ENCODE measurements around the gene GLCE.
"Not testable (repeated sequence)": the region's sequence is repeated elsewhere in the genome, so short reads cannot be mapped to it uniquely, and the experiment has no call there.

GLCE gene

DNA sequence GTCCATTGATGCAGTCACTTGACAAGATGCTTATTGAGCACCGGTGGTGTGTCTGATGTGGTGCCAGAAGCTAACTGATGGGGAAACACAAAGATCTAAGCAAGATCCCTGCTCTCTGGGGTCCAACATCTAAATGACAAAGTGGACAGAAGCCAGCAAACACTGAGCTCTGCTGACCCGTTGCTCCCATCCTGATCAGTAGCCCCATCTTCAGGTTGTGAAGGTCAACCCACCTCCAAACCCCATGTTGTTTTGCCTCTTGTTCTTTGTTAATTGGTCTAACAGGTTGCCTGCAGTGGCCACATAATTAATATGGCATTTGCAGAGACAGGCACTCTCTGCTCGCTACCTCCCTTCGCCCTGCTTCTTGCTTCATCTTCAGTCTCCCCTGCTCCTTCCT lies 21.5 kb upstream of the GLCE start:
- no peak for DNase-seq

DNA sequence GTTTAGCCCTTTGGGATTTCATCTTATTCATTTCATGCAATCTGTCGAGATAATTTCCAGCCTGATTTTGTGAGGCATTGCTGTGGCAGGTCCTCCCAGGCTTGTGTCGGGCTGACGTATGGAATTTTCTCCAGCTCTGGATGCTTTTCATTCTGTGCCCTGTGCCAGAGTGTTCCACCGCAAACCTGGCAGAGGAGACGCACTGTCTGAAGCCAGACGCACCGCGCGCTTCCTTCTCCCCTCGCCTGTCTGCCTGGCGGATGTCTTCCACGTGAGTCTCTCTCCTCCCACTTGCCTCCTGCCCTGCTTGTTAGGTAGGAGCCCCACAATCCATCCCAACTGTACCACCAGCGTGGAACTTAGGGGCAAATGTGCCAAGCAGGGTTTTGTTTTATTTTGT lies 20.1 kb upstream of the GLCE start:
- DNase-seq, result no peak

DNA sequence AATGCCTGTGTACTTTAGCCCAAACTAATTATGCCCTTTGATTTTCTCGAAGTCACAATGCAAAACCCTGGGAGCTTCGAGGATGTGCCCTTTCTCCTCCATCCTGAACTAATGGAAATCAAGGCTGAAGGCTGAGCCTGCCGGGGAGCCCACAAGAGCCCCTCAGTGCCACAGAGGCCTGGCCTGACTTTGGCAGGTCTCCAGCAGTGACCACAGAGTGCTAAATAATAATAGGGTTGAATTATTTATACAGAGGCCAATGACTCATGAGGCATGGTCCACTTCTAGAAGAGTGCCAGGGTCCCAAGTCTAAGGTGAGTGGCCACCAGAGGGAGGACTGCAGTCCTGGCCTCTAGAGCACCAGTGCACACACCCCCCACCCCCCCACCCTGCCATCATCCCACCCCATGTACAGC lies 19.1 kb upstream of the GLCE start:
- no peak for DNase-seq

DNA sequence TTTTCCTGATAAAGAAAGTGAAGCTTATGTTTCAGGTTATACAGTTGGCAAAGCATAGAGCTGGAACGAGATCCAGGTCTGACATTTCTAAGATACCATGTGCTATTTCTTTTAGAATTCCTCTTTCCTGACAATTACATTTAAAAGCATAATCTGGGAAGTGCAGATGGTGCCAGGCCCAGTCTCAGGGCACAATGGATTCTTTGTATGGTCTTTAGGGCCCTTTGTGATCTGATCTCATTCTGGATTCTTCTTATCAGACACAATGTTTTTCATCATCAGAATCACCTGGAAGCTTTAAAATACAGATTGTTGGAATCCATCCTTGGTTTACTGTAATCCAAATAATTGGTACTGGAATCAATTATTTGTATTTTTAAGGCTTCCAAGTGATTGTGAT lies 18.6 kb upstream of the GLCE start:
- DNase-seq, result no peak

DNA sequence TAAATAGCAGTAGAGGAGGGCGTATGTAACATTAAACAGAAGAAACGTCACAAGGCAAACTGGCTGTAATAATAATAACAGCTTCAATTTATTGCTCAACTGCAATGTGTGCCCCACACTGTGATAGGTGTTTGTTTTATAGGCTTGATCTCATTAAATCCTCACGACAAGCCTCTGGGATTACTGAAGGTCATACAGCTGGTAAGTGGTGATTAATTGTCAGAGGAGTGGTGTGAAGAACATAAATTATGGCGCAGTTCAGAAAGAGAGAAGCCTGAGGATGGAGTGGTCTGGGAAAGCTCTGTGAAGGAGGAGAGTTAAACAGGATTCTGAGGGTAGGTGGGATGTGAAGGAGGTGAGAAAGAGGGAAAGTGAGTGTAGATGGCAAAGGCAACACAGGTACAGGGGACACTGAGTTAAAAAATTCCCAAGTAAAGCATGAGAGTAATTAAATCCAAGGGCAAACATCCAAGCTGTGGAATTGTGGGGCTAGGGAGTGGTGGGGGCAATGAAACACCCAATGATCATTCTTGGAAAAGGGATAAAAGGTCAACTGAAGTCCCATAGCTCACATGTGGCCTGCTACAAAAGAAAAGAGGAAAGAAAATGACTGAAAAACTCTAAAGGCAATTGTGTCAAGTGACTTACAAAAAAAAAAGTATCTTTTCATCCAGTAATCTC lies 16.5 kb upstream of the GLCE start:
- DNase-seq, result no peak

DNA sequence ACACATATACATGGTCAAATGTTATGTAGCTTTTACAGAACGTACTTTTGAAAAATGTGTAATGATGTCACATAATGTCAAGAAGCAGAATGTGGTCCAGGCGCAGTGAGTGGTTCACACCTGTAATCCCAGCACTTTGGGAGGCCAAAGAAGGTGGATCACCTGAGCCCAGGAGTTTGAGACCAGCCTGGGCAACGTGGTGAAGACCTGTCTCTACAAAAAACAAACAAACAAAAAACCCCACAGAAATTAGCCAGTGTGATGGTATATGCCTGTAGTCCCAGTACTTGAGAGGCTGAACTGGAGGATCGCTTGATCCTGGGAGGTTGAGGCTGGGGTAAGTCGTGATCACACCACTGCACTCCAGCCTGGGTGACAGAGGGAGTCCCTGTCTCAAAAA lies 15.9 kb upstream of the GLCE start:
- no peak for DNase-seq

DNA sequence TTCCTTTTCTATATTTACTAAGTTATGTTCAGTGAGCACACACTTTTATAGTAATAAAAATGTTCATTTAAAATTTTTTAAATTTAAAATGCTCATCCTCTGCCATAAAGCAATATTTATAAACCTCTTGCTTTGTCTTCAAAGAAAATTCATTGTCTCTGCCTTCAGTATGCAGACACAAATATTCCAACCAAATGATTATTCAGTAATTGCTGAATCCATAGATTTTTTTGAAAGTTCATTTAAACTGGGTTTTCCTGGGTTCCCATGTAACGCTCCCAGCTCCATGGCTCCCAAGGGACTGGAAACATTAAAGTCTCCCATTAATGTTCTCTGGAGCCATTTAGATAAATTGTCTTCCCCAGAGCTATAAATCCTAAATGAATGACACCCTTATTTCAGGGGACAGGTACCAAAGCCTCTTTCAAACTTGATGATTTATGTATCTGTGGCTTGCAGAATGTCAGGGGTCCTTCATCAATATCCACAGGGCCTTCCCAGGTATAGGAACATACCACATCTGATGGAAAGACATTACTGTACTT lies 15.2 kb upstream of the GLCE start:
- no peak for DNase-seq

DNA sequence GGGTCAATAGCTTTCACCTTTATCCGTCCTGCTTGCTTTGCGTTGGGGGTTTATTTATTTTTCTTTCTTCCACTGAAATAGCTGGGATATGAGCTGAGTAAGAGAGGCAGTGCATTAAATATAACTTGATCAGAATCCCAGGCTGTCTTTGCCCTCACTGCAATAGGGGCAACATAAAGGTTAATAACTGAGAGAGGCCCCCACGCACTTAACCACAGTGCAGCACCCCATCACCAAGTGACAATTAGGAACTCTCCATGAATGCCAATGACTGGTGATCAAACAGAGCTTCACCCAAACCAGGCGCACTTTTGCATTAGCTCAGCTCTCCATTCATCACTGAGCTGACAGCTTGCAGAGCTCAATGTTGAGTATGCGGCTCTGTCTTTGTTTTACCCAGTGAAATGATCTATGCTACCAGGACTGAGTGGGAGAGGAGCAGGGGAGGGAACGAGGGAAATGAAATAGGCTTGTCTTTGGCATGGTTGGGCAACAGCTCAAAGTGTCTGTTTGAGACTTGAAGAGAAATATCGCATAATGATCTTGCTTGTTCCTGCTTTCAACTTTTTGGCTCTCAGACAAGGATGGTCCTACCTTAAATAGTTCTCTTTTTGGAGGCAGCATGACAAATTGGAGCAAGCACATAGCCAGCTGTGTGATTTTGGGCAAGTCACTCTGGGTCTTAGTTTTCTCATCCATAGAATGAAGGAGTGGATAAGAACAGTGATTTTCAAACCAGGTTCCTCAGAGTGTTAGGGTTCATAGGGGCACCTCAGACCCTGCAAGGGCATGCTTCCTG lies 14.5 kb upstream of the GLCE start:
- no peak for DNase-seq

DNA sequence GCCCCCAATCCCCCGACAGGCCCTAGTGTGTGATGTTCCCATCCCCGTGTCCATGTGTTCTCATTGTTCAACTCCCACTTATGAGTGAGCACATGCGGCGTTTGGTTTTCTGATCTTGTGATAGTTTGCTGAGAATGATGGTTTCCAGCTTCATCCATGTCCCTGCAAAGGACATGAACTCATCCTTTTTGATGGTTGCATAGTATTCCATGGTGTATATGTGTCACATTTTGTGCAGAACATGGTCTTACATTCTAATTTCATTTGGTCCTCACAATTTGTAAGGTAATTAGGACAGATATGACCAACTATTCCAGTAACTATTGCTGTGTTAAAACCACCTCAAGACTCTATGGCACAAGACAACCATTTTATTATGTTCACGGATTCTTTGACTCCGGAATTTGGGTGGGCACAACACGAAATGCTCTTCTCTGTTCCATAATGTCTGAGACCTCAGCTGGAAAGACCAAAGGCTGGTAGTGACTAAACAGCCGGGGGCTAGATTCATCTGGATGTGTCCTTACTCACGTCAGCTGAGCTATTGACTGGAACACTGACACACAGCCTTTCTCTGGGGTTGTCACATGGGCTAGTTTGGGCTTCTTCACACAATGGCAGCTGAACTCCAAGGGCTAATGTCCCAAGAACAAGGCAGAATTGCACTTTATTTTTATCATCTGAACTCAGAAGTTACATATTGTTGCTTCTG lies 13.6 kb upstream of the GLCE start:
- no peak for DNase-seq

DNA sequence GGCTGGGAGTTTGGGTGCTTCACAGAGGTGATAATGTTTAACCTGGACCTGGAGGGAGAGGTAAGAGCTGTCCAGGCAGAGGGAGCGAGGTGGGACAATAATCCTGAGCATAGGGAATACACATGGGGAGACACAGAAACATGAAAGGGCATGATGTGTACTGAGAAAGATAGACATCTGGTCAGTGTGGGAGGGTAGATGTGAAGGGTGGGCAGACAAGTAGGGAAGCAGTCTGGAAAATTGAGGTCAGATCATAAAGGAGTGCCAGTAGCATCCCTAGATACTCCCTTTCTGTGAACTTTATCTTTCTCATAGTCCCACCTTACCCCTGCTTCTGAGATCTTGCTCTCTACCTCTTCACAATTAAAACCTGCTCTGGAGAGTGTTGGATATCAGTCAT lies 12.0 kb upstream of the GLCE start:
- no peak for DNase-seq

DNA sequence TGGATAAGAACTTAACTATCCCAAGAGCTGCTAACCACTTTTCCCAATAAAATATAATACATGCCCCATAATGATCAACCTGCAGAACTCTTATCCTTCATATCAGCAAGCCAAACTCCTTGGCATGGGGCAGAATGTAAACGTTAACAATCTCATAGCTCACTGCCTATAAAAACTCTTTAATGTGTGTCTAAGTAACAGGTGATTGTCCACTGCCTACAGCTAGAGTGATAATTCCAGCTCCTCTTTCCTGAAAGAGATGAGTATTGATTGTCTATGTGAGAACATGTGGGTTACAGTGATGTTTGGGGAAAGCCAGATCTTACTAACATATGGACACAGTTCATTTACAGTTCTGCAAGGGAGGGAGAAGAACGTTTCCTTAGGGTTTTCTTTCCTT lies 11.3 kb upstream of the GLCE start:
- DNase-seq, result no peak

DNA sequence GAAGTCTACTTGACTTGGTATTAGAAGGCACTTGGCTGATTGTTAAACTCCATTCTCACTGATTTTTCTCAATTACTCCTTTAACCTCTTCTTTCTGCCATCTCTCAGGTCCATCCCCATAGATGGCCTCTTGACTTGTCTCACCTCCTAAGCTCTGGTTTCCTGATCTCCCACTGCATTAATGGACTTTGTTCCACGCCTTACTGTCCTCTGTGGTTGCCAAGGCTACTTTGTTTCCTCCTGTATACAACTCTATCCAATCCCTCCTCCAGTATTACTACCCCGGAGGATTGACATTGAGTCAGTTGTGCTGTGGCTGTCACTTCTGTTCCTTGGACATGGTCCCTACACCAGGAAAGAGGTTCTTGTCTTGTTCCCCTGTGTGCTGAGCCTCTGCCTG lies 10.6 kb upstream of the GLCE start:
- DNase-seq, result no peak

DNA sequence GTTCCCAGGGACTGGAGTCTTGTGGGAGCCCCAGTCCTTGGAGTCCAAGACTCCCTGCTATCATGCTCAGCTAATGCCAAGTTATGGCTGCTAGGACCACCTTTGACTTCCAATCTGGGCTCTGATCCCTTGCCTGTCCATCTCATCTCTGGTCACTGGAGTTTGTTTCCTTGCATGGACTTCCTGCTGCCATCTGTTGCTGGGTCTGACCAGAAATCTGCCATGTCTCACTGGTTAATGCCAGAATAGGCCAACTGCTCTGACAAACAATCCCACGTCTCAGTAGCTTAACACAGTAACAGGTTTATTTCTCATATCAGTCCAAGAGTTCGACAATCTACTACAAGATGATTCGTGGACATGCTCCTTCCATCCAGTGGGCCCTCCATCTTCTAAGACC lies 10.1 kb upstream of the GLCE start:
- no peak for DNase-seq

DNA sequence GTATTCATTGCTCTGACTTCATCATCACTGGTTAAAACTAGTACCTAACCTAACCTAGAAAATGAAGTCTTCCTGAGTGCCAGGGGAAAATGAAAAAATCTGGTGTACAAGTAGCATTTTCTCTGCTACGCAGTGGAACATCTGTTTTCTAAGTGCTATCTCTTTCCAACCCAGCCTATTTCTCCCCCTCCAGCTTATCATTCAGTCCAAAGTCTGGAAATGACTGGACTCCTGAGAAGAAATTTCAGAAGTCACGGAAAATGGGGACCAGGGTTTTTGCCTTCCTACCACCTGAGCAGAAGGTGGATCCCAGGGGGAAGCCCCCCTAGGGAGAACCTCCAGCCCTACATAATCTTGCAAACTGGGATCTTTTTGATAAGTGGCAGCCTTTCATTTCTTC lies 9.6 kb upstream of the GLCE start:
- DNase-seq, result no peak

DNA sequence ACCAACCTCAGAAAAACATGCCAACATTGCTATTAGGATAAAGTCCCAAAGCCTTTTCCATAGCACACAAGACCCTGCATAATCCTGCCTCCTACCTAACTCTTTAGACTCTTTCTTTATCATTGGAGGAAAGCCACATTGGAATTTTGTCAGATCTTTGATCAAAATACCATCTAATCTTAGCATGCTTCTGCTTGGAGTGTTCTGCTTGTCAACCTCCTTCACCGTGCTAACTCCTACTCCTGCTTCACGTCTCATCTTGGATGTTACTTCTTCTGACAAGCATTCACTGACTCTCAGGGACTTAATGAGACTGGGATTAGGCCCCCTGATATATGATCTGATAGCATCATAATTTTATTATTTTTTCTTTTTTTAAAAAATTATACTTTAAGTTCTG lies 7.4 kb upstream of the GLCE start:
- DNase-seq, result no peak

DNA sequence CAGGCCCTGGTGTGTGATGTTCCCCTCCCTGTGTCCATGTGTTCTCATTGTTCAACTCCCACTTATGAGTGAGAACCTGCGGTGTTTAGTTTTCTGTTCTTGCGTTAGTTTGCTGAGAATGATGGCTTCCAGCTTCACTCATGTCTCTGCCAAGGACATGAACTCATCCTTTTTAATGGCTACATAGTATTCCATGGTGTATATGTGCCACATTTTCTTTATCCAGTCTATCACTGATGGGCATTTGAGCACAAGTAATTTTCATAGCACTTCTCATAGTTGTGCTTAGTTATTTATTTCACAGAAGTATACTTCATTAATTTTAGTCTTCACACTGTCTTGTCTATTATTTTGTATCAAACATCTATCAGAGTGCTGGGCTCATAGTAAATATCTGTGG lies 6.8 kb upstream of the GLCE start:
- not testable (repeated sequence) for DNase-seq

DNA sequence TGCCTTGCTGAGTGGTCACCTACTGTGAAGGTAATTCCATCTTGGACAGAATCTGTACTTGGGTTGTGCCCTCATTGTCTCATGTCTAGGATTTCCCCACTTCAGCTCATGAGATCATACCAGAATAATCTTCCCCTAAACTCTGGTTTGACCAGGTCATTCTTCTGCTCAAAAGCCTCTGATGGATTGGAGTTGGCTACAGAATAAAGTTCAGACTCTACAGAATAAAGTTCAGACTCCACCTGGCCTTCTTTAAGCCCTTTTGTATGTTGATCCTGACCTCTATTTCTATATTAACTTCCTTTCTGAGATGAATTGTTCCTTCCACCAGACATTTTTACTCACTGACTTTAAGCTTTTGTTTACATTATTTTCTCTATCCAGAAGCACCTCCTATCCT lies 6.4 kb upstream of the GLCE start:
- DNase-seq, result no peak

DNA sequence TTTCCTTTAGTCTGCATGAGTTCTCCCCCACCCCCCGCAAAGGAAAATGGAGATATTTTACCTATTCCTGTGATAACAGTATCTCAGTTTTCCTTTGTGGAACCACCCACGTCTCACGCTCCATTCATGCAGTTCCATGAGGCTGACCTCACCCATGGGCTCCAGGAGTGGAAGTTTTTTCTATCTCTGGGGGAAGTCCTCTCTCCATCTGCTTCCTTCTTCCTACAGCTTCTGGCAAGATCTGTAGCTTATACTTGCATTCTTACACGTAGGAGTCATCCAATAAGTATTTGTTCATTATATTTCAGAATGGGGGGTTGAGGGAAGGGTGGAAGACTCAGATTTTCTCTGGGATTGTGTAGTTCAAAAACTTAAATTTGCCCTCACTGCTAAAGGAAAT lies 5.8 kb upstream of the GLCE start:
- no peak for DNase-seq

DNA sequence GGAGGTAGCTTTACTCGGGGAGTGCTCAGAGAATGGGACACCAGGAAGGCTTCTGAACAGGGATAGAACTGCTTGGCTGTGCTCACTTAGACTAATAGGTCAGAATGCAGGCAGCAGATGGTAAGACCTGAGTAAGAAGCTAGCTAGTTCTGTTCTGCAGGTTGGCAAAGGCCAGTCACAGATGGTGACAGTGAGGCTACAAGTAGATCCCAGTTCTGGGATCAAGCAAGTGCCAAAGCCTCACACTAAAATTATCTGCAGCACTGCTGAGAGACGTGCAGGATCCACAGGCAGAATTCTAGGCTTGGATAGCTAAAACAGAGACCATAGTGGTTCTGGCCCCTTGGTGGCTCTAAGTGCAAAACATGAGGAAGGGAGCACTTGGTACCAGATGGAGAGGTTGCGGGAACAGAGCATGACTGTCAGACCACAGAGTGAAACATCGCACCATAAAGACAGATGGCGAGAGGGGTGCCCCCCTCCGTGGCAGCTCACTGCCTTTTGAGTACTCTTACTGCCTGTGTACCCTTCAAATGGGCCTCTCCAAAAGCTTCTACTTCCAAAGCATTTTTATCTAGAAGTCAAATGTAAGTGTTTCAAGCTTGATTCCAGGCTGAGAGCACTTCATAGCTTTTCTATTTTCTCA lies 3.6 kb upstream of the GLCE start:
- DNase-seq, result no peak

DNA sequence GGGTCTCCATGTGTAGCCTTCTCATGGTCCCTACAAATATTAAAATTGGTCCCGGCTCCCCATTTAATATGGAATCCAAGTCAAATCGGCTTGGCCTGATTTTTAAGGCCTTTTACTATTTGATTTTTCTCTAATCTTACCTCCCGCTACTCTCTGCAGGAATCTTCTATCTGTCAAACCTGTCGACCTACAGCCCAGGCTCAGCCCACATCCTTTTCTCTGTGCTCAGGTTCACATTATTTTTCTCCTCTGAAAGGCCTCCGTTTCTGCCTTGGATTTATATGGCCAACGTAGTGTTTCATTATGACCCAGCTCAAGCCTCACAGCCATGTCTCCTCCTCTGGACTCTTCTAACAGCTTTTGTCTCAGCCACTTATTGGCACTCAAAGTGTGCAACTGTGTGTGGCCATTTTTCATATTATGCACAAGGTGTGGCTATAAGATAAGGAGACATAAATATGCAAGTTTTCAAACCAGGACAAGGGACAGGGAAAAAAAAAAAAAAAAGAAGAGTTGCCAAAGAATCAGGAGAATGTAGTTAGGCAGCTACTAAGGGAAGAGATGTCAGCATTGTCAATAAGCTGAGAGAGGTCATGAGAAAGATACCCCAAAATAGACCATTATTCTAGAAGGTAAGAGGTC lies 2.1 kb upstream of the GLCE start:
- DNase-seq, result no peak

DNA sequence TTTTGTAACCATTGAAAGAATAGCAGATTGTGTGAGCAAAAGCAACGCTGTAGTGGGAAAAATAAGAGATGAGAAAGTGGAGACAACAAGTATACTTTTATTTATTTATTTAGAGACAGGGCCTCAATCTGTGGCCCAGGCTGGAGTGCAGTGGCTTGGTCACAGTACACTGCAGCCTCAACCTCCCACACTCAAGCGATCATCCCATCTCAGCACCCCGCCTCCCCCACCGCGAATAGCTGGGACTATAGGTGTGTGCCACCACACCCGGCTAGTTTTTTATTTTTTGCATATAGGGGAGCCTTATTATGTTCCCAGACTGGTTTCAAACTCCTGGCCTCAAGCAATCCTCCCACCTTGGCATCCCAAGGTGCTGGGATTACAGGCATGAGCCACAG lies 1.6 kb upstream of the GLCE start:
- no peak for DNase-seq

DNA sequence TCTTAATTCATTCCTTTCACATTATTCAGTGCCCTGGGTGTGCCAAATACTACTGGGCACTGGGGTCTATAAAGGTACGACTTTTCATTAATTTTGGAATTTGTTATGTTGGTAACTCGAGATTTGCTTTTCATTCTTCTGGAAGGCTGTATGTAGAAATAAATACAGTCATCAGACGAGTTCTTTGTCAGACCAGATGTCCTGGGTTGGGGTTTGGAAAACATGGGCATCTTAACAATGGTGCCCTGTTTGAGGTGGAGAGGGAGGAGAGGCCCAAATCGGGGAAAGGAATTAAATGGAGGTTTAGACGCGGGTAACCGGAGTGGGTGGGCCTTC lies 662 bp upstream of the GLCE start:
- no peak for DNase-seq

Data from activated CD4-positive, alpha-beta T cell treated with anti-CD3 and anti-CD28 coated beads for 1 hour (primary cell).